CD1c-positive myeloid dendritic cell (primary cell): ENCODE data around the gene UMODL1.
A peak's percentile ranks its signal among the peaks of the same experiment; 100 is the strongest.
"Not testable (repeated sequence)": the region's sequence is repeated elsewhere in the genome, so short reads cannot be mapped to it uniquely, and the experiment has no call there.

Source experiments
- DNase-seq: peaks from one replicate; pipeline ENCODE4 v3.0.0-alpha.2; 2016; ENCODE audit errors: extremely low spot score

UMODL1 gene

DNA sequence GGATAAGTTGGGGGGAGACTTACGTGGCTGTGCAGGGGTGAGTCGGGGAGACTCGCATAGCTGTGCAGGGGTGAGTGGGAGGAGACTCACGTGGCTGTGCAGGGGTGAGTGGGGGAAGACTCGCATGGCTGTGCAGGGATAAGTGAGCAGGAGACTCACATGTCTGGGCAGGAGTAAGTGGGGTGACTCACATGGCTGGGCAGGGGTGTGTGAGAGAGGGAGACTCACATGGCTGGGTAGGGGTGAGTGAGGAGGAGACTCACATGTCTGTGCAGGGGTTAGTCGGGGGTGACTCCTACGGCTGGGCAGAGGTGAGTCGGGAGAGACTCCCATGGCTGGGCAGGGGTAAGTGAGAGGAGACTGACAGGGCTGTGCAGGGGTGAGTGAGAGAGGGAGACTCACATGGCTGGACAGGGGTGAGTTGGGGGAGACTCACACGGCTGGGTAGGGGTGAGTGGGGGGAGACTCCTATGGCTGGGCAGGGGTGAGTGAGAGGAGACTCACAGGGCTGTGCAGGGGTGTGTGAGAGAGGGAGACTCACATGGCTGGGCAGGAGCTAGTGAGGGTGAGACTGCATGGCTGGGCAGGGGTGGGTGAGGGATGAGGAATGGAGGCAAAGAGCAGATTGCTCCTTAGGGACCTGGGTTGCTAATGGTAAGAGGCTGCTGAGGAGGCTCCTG lies 91.9 kb downstream of the UMODL1 start:
- DNase-seq: no peak

DNA sequence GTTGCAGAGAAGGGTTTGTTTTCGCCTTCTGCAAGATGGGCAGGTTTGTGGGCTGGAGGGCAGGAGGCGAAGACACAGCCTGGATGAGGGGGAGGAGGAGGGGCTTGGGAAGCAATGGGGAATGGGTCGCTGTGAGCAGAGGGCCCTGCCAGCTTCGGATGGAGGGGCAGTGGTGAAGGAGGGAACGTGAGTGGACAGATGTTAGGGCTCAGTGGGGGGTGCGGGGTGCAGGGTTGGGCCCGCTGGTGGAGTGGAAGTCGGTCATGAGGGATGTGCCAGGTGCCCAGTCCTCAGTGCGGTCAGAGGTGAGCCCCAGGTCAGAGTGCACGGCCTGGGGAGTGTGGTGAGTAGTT lies 92.4 kb downstream of the UMODL1 start:
- no peak for DNase-seq

DNA sequence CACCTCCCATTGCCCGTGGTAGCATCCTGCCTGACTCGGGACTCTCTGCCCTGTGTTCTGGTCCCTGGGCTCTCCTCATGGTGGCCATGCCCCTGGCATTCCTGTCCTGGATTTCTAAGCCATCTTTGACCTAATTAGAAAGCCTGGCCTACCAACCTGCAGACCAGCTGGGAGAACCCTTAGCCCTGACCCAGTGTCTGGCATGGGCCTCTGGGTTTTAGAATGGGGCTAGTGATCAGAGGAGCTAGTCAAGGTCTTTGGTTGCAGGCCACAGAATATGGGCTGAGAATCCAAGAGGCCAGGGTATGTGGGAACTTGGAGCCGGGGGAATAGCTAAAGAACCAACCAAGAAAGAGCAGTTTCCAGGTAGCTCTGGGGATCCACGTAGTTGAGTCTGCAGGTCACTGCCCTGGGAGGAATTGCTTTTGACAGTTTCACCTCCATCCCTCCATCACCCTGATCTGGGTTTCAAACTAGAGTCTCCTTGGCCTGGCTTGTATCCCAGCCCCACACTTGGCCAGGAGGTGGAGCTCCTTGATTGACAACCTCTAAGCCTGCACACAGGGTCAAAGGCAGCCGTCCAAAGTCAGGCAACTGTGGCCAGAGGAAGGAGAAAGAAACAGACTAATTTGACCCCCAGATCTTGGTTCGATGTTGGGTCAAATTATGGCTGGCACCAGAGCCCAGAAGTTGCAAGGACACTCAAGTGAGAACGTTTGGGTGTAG lies 93.1 kb downstream of the UMODL1 start:
- peak; percentile 73 for DNase-seq

DNA sequence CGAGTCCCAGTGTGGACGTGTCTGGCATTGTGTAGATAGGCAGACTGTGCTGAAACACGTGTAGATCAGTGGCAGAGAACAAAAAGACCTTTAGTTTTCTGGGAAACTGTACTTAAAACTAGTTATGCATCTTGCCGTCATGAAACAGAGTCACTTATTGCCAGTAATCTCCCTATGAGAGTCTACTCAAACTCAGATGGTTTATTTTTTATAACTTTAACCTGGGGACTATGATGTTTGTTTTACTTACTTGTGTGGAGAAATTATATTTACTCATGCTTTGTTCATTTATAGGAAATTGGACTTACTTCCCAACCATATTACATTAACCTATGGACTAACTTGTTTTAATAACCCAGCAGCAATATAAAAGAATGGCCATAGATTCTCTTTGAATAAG lies 93.7 kb downstream of the UMODL1 start:
- DNase-seq: no peak

DNA sequence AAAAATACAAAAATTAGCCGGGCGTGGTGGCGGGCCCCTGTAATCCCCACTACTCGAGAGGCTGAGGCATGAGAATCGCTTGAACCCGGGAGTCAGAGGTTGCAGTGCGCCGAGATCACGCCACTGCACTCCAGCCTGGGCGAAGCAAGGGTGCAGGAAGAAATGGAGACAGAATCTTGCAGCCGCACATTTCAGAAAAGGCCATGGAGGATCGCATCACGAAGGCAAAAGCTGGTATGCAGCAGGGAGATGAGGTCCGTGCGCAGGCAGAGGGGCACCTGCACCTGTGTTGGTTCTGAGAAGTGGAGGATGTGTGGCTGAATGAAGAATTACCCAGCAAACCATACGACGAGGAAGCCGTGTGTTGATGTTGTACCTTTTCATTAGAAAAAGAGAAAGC lies 94.8 kb downstream of the UMODL1 start:
- DNase-seq: no peak

DNA sequence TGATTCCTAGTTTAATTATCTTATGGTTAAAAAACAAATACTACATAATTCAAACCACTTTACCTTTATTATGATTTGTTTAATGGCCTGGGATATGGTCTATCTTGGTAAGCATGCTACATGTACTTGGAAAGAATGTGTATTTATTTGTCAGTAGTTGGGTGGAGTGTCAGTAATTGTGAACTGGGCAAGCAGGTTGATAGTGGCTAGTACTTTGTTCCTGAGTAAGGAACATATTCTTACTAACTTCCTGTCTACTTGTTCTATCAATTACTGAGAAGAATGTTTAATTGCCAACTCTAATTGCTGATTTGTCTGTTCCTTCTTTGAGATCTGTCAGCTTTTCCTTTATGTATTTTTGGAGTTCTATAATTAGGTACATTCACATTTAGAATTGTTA lies 98.6 kb downstream of the UMODL1 start:
- no peak for DNase-seq

DNA sequence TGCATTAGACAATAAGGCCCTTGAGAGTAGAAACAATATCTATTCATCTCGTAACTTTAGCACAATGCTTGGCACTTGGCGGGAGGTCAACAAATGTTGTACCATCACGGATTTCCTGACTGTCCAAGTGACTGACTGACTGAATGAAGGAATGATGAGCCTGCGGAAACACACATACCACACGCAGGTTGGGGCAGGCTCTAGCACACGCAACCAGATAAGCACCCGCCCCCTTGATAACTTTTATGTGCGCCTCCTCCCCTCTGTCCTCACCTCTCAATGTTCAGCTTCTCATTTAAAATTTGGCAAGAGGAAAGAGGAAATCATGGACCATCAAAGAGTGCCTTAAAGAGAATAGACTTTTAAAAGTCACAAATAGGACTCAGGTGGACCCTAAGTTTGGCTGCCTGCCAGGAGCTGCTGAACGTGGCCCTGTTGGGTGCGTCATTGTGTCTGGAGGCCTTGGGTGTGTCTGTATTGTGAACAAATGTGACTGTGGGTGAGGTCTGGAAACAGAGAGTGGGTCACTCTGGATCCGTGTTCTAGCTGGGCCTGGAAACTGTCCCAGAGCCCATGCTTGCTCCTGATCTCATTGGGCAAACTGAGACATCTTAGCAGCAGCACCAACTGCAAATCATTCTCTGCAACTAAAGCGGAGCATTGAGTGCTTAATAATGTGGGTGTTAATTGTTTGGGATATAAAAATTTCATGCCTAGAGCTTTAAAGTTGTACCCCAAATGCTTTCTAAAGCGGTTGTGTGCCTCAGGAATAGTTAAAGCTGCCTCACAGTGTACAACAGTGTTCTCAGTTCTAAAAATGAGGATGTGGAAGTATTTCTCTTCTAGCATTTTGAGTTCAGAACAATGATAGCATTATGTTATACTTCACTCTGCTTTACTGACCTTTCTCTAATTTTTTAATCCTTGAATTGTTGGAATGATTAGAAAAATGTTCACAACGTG lies 100.3 kb downstream of the UMODL1 start:
- DNase-seq: peak; percentile 29

DNA sequence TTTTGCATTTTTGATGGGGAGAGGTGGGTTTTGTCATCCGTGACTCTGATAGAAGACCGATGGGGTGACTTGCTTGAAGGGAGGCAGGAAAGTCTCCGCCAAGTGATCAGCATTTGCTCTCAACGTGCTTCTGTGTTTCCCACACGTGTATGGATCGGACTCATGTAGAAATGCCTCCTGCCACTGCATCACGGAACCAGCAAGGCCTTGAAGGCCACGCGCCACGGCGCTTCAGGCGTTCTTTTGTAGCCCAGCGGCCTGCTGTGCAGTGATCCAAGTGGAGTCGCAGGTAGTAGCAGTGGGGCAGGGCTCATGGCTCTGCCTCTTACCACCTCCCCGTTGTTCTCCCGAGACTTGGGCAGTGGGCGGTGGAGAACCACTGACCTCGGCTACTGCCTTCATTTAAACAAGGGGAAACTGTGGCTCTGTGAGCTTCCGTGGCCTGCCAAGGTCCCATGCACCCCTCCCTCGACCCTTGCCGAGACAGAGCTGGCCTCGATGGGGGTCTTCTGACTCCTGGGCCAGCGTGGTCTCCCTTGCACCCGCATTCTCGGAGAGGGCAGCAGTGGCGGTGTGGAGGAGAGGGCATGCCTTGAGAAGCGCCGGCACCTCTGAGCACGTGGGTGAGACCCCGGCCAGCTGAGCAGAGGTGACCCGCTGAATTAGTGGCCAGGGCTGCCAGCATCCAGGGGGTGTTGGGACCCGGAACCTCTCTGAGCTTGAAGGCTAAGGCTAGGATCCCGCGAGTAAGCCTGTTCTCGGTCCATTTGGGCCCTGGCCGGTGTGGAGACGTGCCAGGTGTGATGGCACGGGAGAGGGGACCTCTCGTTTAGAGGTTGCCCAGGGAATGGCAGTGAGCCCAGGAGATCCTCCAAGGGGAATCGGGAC lies 101.7 kb downstream of the UMODL1 start:
- DNase-seq: no peak

DNA sequence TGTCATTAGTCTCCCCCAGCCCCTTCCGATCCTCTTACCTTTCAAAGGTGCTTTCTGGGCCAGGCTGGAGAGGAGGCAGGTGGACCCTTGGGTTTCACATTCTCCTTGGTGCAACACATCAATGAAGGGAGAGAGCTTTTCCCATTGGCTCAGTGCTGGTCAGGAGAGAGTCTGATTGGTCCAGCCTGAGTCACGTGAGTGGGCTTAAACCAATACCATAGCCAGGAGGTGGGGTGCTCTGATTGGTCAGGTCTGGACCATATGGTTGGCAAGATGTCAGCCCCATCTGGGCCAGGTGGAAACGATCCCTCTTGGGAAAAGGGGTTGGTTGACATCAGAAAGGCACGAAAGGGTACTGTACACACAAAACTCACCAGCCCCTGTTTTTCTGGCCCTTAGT lies 103.1 kb downstream of the UMODL1 start:
- no peak for DNase-seq

DNA sequence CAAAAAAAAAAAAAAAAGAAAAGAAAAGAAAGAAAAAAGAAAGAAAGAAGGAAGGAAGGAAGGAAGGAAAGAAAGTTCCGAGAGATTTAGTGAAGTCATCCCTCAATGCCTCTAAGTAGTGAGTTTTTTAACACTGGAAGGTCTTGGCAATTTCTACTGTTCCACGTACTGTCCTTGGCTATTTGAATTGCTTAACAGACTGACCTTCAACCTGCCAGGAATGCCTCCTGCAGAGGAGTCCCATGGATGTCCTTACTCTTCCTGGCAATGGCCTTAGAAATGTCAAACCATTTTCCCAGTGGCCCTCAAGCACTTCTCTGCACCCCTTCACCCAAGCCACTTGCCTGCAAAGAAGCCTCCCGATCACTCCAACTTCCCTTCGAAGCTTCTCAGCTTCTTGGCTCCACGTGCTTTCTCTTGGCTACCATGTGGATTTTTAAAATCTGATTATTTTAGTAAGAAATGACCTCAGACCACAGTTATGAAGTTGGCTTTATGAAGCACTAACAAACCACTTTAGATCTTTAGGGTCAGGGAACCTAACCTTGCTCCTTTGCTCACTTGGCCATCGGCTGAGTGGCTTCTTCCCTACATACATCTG lies 104.1 kb downstream of the UMODL1 start:
- no peak for DNase-seq

DNA sequence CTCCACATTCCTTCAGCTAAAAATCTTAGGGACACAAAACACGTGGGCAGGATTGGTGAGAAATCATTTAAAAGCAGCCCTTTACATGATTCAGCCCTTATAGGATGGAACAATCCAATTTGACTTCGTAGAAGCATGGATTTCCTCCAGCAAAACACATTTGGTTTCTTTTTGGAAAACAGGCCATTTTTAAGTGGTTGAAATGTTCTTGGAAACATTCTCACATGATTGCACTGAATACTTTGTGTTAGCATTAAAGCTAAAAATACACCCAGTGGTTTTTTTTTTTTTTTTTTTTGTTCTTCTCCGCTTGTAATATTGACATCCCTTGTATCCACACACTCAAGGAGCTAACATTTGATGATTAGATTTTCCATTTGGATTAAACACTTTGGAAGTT lies 105.7 kb downstream of the UMODL1 start:
- no peak for DNase-seq

DNA sequence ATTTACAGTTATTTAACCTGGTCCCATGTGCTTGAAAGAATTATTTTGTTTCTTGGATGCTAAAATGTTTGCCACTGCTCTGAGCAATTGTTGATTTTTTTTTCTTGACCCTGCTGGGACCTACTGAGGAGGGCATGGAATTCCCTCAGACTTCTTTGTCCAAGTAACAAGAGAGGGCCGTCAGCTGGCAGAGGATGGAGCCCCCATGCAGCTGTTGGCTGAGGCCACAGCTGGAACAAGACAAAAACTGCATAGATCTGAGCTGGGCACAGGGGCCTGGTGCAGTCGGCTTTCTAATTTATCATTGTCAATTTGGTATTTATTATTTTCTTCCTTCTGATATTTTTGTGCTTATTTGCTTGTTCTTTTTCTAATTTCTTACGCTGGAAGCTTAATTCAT lies 108.2 kb downstream of the UMODL1 start:
- DNase-seq: no peak

DNA sequence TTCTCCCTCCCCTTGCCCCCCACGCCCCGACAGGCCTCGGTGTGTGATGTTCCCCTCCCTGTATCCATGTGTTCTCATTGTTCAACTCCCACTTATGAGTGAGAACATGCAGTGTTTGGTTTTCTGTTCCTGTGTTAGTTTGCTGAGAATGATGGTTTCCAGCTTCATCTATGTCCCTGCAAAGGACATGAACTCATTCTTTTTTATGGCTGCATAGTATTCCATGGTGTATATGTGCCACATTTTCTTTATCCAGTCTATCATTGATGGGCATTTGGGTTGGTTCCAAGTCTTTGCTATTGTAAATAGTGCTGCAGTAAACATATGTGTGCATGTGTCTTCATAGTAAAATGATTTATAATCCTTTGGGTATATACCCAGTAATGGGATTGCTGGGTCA lies 108.9 kb downstream of the UMODL1 start:
- DNase-seq: not testable (repeated sequence)

DNA sequence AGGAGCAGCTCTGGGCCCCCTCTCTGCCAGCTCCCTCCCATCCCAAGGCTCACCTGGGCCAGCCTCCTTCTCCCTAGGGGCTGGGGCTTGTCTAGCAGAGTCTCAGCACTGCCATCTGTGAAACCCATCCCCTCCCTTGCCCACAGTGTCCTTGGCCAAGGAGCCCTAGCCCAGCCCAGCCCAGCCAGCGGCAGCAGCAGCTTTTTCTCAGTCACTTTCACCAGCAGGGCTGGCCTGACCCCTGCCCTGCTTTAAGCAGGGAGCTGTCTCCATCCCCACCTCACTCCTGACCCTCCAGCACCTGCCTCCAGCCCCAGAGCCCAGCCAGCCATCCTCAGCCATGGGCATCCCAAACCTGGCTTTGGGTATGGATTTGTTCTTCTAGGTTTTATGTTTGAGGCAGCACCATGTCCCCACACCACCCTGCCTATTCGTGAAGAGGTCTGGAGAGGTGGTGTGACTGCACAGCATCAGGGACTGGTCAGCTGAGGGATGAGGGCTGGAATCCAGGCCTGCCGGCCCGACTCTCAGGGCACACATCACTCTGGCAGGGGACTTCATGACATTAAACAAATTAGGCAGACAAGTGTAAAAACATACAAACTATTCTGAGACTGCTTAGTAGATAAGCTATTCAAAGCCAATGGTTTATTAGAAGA lies 111.7 kb downstream of the UMODL1 start:
- DNase-seq: no peak

DNA sequence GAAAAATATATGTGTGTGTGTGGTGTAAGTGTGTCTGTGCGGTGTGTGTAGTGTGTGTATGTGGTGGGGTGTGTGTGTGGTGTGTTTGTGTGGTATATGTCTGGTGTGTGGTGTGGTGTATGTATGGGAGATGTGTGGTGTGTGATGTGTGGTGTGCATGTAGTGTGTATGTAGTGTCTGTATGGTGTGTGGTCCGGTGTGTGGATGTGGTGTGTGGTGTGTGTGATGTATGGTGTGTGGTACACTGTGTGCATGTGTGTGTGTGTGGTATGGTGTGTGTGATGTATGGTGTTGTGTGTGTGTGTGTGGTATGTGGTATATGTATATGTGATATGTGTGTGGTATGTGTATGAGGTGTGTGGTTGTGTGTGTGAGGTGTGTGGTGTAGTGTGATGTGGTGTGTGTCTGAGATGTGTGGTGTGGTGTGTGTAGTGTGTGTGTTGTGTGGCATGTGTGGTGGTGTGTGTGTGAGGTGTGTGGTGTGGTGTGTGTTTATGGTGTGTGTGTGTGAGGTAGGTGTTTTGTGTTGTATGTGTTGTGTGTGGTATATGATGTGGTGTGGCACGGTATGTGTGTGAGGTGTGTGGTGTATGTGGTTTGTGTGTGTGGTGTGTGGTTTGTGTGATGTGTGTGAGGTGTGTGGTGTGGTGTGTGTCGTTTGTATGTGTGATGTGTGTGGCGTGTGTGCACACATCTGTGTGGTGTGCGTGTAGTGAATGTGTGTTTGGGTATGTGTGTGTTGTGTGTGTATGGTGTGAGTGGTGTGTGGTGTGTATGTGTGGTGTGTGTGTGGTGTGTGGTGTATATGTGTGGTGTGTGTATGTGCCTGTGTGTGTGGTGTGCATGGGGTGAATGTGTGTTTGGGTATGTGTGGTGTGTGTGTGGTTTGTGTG lies 112.5 kb downstream of the UMODL1 start:
- no peak for DNase-seq

DNA sequence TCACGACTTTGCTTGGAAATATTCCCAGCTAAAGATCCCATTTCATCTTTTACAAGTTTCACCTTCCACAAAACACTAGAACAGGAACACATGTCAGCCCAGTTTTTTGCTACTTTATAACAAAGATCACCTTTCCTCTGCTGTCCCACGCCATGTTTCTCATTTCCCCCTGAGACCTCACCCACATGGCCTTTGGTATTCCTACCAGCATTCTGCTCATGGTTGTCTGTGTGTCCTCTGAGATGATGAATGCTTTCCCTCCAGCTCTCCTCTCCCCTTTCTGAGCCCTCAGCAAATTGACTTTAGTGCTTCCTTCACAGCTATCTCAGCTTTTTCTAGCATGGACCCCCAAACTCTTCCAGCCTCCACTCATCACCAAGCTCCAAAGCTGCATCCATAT lies 115.5 kb downstream of the UMODL1 start:
- no peak for DNase-seq

DNA sequence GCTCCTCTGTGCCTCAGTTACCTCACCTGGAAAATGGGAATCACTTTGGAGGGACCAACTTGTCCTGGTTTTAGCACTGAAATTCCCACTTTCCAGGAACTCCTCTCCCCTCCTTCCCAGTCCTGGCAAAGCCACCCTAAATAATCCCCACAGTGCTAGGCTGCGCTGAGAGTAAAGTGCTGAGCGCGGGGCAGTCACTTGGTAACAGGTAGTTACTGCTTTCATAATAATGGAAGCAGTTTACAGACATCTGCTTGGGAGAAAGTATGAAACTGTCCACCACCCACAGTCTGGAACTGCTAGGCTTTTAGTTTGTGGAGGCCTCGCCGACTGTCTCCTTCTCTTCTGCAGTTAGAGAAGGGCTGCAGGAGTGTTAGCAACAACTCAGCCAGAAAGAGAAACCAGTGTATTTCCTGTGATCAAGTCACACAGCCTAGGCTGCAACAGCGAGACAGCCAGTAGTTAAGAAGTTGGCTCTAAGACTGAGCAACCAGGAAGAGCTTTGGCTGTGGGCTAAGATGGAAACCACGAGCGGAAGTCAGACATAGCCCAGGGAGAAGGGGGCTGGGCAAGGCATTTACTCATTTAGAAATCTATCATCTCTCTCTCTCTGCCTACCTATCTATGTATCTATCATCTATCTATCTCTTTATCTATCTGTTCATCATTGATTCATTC lies 117.0 kb downstream of the UMODL1 start:
- peak; percentile 86 for DNase-seq

DNA sequence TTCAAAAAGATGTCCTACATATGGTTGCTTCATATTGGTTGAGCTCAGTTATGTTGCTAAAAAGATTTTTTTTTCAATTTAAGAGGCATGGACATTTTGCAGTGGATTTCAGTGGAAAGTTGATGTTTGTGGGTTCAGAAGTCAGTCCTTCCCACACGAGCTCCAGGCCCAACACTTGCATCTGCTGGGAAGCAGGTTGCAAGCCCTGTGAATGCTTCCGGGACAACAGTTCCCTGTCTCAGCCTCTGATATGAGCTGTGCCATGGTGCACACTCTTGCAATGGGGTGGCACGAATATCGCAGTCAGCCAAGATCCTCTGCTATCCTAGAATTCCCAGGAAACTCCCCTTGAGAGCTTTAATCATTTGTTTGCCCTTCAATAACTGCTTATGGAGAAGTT lies 117.5 kb downstream of the UMODL1 start:
- no peak for DNase-seq

DNA sequence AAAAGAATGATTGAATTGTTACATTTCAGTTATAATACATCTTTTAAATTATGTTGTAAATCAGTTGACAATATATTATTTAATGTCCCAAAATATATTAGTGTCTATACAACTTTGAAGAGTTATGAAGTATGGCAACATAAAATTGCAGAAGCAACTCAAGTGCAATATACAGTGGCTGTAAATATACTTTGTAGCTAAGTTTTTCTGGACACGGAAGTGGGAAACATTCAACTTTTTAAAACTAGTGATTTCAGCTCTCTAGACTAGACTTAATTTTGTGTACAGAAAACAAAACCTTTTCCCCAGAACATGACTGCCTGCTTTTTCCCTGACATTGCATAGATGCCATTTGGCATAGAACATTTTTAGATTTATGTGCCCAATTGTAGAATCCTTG lies 118.3 kb downstream of the UMODL1 start:
- DNase-seq: peak; percentile 47
